HG03280 (cell line): ENCODE results near the gene RSPO3.

Experiments
- ATAC-seq: cut with Tn5 transposase; IDR thresholded peaks from one replicate; pipeline ENCODE4 v1.9.1; 2021; ENCODE audit warnings: mild to moderate bottlenecking, moderate library complexity; ENCODE audit not compliant: unreplicated experiment

The RSPO3 gene

DNA sequence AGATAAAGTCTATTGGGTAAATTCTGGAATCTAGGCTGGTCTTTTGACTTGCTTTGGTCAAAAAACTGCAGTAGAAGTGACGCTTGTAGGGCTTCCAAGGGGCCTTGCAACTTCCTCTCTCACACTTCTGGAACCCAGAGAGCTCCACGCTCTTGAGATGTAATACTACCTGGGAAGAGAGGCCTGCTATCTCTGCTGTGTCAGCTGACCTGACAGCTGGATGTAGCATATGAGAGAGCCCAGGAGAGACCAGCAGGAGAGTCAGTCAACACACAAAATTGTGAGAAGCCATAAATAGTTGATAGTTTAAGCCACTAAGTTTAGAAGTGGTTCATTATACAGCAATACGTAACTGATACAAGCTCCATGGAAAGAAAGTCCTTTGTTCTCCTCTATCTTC lies 7.8 kb upstream of the RSPO3 start:
- no peak for ATAC-seq

DNA sequence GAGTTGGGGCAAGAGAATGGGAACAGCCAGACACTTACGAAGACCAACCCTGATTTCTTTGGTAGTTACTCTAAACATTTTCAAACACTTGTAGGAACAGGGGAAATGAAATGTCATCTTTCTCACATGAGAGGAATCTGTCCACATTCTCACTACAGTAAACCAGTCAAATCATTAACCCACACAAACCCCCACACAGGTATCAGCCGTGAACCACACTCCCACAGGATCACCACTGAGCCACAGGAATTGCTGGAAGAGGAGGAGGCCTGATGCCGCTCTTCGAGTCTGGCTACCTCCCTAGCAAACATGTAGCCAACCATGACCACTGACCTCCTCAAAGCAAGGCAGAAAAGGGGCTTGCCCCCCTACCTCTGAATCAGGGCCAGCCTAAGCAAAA lies 6.9 kb upstream of the RSPO3 start:
- no peak for ATAC-seq

DNA sequence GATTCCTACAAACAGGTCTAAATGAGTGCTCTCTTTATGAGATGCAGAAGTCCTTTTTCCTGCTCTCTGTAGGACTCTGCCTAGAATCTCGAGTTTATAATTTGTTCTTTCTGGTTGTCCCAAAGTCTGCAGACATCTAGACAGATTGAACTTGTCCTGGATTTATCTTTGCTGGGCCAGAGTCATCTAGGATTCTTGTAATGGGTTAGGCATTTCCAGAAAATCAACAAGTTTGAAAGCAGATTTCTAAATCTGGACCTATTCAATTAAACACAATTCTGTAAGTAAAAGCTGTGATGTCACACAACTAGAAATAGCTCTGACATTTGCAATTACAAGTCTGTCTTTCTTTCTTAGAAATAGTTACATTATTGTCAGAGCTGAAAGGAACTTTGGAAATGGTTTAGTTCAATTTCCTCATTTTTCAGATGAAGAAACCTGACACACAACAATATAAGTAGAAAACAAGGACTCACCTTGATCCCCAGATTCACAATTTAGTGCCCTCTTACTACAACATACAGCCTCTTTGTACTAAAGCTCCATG lies 4.2 kb upstream of the RSPO3 start:
- ATAC-seq: no peak

DNA sequence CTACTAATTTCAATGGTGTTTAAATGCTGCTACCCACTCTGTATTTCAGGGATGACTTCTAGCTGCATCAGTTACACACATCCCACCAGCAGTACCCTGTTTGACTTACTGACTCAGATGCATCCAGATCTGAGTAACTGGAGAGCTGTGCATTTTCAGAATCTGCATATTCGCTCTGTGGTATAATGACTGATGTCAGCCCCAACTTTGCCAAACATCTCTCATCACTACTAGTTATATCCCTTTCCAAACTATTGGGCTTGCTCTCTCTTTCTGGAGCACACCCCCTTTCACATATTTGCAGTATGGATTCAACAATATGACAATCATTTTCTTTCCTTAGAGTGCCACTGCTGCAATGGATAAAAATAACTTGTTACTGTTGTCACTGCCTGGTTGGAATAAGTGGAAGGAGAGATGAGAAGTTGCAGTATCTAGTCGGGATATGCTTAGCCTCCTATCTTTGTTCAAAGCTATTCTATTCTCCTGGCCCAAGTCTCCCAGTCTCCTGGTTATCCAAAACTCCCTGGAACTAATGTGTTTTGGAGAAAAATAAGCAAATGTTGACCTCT lies 3.3 kb upstream of the RSPO3 start:
- no peak for ATAC-seq

DNA sequence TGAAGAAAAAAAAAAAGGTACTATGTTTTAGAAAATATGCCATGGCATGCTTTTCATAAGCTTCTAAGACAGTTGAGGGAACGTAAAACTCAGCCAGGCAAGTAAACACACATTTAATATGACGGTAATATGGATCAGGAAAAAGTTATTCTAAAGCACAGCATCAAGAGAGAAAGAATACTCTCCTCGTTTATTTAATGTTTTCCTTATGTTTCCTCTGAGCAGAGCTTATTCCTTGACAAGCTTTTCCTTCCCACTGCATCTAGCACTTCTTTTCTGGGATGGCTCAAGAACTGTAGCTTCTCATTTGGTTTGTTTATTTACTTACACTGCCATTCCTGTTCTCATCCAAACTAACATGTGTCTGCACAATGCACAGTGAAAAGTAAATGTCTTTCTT lies 2.7 kb upstream of the RSPO3 start:
- ATAC-seq: no peak

DNA sequence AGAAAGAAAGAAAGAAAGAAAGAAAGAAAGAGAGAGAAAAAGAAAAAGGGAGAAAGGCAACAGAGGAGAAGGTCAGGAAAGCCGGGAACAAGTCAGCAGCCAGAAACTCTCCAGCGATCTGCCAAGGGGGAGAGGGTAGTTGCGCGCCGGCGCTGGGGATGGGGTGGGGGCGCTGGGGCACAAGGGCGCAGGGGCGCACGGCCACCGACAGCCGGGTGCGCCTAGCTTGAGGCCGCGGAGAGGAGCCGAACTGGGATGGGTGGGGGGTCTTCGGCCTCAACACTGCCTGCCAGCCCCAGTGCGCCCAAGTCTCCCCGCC lies 533 bp upstream of the RSPO3 start:
- no peak for ATAC-seq

DNA sequence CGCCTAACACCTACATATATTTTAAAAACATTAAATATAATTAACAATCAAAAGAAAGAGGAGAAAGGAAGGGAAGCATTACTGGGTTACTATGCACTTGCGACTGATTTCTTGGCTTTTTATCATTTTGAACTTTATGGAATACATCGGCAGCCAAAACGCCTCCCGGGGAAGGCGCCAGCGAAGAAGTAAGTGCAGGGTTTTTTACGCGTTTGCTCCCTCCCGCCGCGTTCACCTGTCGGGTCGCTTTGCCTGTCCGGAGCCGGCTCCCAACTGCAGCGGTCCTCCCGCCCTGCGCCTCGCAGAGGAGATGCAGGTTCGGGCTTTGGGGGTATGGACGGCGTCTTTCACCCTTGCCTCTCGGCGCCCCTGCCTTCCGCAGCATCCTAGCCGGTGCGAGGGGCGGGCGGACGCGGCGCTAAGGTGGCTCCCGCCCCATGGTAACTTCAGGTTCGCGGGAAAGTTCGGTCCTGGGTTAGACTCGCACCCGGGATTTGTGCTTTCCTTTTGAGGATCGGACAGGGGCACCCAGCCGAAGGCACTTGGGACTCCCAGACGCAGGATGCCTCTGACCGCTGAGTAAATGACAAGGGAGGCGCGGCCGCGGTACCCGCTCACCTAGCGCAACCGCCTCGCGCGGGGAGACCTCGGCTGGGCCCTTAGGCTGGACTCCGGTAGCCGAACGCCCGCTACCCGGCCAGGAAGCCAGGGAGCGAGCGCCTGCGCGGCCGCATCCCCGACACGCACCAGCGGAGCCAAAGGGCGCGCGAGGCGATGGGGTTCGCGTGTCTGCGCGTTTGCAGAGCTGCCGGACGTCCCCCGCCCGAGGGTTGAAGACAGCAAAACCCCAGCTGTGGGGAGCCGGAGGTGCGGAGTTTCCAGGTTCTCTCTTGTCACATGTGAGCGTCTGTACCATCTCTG lies 891 bp downstream of the RSPO3 start:
- peak; percentile 40 for ATAC-seq

DNA sequence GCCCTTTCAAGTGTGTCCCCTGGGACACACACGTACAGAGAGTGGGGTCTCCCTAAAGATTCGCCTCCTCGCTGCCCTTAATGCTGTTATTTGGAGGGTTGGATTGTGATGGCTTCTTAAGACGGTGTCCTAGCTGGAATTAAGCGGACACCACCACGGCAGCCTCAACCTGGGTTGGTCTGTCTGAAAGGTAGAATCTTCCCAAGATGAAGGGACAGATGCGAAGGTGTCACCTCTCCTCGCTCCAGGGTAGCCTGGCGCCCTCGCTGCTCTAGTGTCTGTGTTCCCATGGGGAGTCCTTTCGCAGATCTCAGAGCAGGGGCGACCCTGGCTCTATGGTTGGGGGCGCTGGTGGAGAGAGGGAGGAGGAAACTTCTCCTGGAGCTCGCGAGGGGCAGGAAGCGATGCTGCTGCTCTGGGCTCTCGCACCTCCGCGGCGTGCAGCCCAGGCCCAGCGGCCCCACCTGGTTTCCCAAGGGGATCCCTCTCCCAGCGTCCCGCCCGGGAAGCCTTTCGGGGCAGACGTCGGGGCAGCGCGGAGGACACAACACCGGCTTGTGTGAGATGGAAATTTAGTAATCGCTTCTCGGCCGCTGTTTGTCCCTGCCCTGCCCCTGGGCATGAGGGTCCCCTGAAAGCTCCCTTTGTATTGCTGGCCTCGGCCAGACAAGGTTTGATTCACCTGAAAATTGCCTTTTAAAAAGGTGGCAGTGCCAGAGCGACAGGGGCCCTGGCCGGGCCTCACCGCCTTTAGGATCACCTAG lies 1.7 kb downstream of the RSPO3 start:
- peak; percentile 8 for ATAC-seq

DNA sequence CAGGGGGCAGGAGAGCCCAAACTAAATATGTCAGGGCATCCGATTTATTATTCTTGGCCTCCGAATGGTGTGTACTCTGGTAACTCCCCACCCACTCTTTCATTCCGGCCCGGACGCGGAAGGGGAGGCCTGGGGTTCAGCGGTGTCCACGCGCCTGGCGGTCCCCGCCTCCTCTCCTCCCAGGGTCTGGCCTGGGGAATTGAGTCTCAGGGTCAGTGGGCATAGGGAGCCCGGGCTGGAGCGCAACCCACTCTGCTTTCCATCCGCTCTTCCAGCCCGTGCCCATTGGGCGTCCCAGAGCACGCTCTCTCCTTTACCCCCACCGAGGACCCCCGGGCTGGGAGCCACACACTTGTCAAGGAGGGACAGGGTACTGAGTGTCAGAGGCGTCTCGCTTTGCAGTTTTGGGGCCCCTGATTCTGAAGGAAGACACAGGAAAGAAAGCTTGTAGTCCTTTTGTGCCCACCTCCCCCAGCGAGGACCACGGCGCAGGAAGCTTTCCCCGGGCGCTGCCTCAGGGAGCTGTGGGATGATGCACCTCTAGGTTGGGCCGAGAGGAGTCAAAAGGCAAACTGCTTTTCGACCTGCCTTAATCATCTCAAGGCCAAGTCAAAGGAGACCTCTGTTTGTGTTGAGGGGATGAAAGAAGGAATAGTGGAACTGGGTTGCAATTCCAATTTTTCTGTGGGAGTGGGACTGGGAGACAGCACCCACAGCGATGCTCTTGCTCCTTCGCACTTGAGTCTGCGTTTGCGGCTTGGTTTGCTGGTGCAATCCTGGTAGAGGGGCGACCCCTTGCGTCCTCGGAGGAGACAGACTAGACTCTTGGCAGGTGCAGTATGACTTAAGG lies 2.5 kb downstream of the RSPO3 start:
- ATAC-seq: peak; percentile 85

DNA sequence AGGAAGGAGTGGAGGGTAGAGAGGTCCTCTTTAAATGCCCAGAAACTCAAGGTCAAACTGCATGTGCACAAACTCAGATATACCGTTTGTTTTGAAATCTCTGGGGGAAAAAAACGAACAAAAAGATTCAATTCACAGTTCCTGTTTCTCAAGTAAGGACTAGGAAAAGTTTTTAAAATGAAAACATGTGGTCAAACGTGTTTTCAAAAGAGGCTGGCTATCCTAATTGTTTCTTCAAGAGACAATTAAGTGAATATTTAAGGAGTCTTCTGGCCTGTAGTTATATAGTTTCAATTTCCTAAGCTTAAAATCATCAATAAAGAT lies 3.1 kb downstream of the RSPO3 start:
- ATAC-seq: no peak

DNA sequence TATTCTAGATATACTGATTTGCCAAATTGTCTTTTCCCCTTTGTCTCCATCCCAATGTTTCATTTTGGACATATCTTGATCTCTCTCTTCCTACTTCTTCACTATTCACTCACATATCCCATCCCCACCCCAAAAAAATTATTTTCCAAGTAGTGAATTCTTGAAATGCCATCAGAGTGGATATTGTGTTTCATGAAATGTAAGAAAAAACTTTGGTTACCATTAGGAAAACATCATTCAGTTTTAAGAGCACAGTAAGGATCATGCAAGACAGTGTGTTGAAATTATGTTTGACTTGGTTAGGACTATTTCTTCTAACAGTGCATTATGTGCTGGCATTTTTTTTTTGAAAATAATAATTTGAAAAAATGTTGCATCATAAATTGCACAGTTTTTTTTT lies 5.7 kb downstream of the RSPO3 start:
- no peak for ATAC-seq

DNA sequence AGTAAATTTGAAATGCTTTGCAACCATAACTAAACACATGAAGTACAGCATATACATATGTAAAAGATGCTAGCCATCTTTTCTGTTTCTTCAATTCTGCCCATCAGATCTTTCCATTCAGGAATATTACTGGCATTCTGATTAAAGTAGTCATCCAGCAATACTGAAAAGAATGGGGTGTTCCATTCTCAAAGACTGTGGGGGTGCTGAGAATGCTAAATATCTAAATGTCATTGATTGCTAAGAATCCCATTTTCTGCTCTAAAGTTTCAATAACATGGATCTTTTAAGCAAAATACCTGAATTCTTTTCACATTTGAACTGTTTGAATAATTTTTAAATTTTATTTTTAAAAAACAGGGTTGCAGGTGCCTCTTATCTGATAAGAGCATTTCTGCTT lies 6.2 kb downstream of the RSPO3 start:
- no peak for ATAC-seq

DNA sequence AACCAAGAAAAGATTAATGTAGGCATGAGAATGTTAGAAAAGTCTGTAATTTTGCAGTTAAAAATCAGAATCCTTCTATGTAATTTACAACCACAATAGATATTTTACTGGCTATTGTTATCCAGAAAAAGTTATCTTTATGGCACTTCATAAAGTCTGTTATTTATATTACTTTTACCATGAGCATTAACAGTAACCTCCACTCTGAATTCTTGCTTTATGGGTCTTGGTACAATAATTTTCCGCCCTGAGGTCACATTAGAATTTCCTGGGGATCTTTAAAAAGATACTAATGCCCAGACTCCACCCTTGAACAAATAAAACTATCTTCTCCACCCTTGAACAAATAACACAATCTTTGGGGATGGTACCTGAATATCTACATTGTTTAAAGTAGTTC lies 9.6 kb downstream of the RSPO3 start:
- no peak for ATAC-seq

DNA sequence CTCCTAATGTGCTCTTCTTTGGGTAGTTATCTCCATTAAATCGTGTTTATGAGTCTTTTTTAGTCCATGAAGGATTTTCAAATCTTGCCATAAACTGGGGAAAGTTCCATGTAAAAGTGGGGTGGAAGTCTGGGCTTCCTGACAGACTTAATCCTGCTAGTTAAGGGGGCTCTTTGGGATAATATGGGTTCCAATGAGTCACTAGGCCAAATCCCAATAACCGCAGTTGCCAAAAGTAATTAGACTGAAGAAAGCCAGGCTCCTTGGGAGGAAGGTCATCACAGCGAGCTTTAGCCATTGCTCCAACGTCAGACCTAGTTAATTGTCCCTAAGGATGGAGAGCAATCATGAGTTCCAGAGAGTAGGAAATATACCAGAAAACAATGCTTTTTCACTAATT lies 10.8 kb downstream of the RSPO3 start:
- ATAC-seq: no peak

DNA sequence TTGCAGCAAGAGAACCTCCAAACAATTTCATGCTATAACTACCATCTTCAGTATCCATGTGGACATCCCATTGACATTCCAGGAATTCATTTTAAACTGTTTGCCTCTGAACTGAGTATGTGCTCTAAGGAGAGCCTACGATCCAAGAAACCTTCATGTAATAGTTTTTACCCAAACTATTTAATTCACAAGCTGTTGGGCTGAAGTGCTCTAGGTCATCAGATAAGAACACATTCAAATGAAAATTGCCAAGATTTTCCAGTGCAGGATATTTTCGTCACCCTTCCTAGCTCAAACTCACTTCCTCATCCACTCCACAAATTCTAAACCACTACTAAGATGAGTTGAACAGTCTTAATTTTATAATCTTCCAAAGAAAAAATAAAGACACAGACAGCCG lies 12.8 kb downstream of the RSPO3 start:
- no peak for ATAC-seq

DNA sequence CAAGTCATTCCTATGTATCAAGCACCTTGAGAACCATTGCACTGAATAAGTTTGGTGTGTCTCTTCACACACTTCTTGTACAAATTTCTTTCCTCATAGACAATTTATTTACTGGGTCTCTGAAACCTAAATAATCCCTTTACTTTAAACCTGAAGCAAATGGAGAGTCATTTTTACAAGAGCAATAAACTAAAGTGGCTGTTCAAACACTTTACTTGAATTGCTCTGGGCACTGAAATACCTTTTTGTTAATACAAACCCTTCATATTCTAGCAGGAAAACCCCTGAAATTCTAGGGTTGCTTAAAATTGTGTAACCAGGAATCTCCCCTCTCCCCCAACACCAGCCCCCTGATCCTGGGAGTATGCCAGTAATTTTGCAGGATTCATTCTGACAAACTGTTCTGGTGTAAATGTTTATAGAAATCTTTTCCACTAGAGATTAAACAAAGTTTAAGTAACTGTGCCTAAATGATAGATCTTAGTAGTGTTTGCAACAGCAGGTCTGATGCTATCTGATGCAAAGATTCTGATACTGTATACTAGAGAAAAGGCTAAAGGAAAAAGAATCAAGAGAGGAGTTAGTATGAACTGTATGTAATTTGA lies 13.4 kb downstream of the RSPO3 start:
- ATAC-seq: no peak

DNA sequence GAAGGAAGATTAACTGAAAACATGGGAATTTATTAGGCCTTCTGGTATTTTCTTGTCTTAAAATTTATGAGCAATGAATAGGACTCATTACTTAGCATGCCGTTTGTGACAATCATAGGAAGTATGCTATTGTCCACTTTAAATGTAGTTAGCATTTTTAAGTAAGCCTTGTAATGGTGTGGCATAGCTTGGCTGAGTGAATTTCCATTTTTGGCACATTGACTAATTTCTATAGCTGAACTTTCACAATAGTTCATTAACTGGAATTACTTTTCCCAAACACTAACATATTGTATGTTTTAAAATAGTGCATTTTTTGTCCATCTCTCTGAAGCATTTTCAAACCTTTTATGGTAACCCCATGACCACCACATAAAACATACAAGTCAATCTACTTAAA lies 15.7 kb downstream of the RSPO3 start:
- ATAC-seq: no peak

DNA sequence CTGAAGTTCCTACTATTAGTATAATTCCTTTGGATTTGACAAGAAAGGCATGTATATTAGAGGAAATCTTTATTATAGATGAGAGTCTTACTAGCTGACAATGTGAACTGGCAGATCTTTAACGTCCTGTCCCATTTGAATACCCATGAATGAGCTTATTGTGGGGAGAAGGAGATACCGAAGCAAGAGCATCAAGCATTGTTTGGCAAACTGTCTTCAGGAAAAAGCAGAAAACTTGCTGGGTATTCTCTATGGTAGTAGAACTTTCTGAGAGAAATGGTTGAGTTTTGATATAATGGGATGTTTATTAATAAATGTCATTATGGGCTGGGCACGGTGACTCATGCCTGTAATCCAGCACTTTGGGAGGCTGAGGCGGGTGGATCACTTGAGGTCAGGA lies 18.3 kb downstream of the RSPO3 start:
- ATAC-seq: no peak

DNA sequence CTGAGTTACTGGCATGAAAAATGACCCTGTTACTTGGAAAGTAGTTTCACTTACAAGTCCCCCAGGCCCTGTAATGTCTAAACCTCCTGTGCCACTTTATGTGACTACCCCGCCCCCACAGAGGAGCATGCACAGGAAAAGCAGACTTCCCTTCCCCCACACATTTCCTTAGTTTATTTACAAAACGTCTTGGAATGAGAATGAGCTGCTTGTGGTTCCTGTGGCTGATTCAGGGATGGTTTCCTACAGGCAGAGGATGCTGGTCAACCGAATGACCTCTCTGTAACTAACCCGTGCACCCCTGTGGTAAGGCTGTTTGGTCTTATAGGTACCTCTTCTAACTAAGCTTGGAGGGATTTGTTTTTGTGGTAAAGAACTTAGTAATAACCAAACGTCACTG lies 28.5 kb downstream of the RSPO3 start:
- ATAC-seq: no peak

DNA sequence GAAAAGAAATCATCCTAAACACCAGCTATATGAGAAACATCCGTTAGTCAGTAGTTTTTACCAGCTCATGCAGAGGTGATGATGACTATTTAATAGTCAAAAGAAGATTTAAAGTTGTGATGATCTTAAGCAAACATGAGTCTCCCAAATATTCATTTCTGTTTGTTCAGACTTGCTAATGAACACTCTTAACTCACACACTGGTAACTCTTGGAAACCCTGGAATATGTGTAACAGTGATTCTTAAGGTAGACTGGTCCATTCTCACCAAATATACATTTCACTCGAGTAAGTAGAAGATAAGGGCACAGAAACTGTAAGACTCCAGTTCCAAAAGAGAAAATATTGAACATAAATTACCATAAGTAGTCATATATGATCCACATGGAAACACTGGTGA lies 29.1 kb downstream of the RSPO3 start:
- no peak for ATAC-seq

DNA sequence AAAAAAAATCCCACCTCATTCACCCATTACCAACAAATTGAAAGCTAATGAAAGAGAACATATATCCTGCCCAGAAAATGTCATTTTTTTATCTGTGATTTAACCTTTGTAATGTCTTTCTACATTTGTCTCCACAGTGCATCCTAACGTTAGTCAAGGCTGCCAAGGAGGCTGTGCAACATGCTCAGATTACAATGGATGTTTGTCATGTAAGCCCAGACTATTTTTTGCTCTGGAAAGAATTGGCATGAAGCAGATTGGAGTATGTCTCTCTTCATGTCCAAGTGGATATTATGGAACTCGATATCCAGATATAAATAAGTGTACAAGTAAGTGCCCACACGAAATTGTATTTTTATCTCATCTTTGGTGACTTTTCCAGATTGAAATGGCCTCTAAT lies 30.0 kb downstream of the RSPO3 start:
- ATAC-seq: no peak
